Retinal pigment epithelial cell (primary cell): ENCODE results near the gene KRTAP2-1.

ENCODE experiments used
- DNase-seq: peaks from one replicate; pipeline ENCODE4 v3.0.0-alpha.2; 2010; ENCODE audit warnings: low read depth
- H3K4me3 ChIP-seq: 2 replicates; pipeline ENCODE4 v1.5.1; 2011; ENCODE audit warnings: mild to moderate bottlenecking, low read length, control low read depth, moderate library complexity
- CTCF ChIP-seq: conservative IDR thresholded peaks from 2 replicates; pipeline ENCODE4 v1.5.1; 2011; ENCODE audit warnings: low read depth, low read length, control low read depth, inconsistent platforms

KRTAP2-1 gene

GRCh38 chr17:41029633-41030245, 17.4 kb downstream of the KRTAP2-1 start, which contains the start of gene KRTAP1-4:
KRTAP1-4 (minus strand) TSS chr17:41030195; CDS start chr17:41030078, 117 bp downstream.
- TF ChIP-seq CTCF: no peak
- no peak for DNase-seq
- no peak within 1 kb of the TSS for H3K4me3 ChIP-seq

- no peak for DNase-seq
- TF ChIP-seq CTCF: no peak
- no peak within 1 kb of the TSS for H3K4me3 ChIP-seq
Observed at GRCh38 chr17:41026715-41027471, 20.2 kb downstream of the KRTAP2-1 start, which contains the start of gene KRTAP1-5. KRTAP1-5 (minus strand) TSS chr17:41027208; CDS start chr17:41027155, 53 bp downstream.

- no peak for TF ChIP-seq CTCF
- no peak for DNase-seq
- H3K4me3 ChIP-seq: no peak overlapping the region
Observed at GRCh38 chr17:41024697-41025096, 22.4 kb downstream of the KRTAP2-1 start.

GRCh38 chr17:41020336-41020735, 26.8 kb downstream of the KRTAP2-1 start:
- no peak overlapping the region for H3K4me3 ChIP-seq
- no peak for DNase-seq
- no peak for TF ChIP-seq CTCF

- no peak overlapping the region for H3K4me3 ChIP-seq
- no peak for TF ChIP-seq CTCF
- no peak for DNase-seq
Observed at GRCh38 chr17:41019415-41019814, 27.7 kb downstream of the KRTAP2-1 start.

GRCh38 chr17:41018541-41018940, 28.6 kb downstream of the KRTAP2-1 start:
- no peak for TF ChIP-seq CTCF
- no peak overlapping the region for H3K4me3 ChIP-seq
- DNase-seq: no peak
